Esophagus muscularis mucosa (tissue), 4 donors: ENCODE measurements around the gene KCP. TPM values are rescaled to one million over a fixed set of nuclear protein-coding genes. Genes with fewer than 3 reads are reported as not detected.

Experiments
- DNase-seq: peaks from one replicate; pipeline ENCODE4 v3.0.0-alpha.2; 2017; ENCODE audit errors: extremely low spot score
- H3K27ac ChIP-seq, 4 donors: fragments of 200-600 bp; sonication (generic); replicated peaks in 1 of 4; 1 replicate in 3 of 4; 2 replicates in 1 of 4; pipeline ENCODE4 v1.5.1; 2016 to 2019; ENCODE audit warnings: mild to moderate bottlenecking in 1 of 4
- H3K27me3 ChIP-seq, 4 donors: fragments of 200-600 bp; sonication (generic); one replicate each; pipeline versions ENCODE4 v1.5.1 to v1.6.0; 2016 to 2019
- H3K36me3 ChIP-seq, 4 donors: fragments of 200-600 bp; sonication (generic); one replicate each; pipeline ENCODE4 v1.5.1; 2016 to 2019
- H3K4me1 ChIP-seq, 4 donors: fragments of 200-600 bp; sonication (generic); one replicate each; pipeline ENCODE4 v1.5.1; 2016 to 2019
- H3K4me3 ChIP-seq, 4 donors: fragments of 200-600 bp; sonication (generic); 1 replicate in 2 of 4; 2 replicates in 2 of 4; pipeline ENCODE4 v1.5.1; 2016 to 2019; ENCODE audit warnings: mild to moderate bottlenecking in 4 of 4, moderate library complexity in 1 of 4
- H3K9me3 ChIP-seq, 4 donors: fragments of 200-600 bp; sonication (generic); 1 replicate in 3 of 4; 2 replicates in 1 of 4; pipeline ENCODE4 v1.5.1; 2016 to 2019
- CTCF ChIP-seq, 3 experiments: fragments of 200-600 bp in 2 of 3; fragments of 450-650 bp in 1 of 3; sonication (generic) in 2 of 3; IDR thresholded peaks; one replicate each; pipeline ENCODE4 v1.5.1; 2017 to 2019; ENCODE audit warnings: antibody characterized with exemption in 3 of 3, mild to moderate bottlenecking in 2 of 3, moderate library complexity in 1 of 3
- EP300 ChIP-seq: sonication (generic); formaldehyde crosslinking; IDR thresholded peaks from one replicate; pipeline ENCODE4 v1.6.1; 2017; ENCODE audit warnings: antibody characterized with exemption
- POLR2A ChIP-seq: fragments of 450-650 bp; IDR thresholded peaks from one replicate; pipeline ENCODE4 v1.6.1; 2017; ENCODE audit warnings: antibody characterized with exemption, moderate library complexity, mild to moderate bottlenecking, low read depth
- POLR2AphosphoS5 ChIP-seq, 2 donors: sonication (generic); formaldehyde crosslinking; IDR thresholded peaks; one replicate each; pipeline ENCODE4 v1.6.1; 2017; ENCODE audit warnings: antibody characterized with exemption in 2 of 2
- WGBS: methylation state at CpG from one replicate; pipeline ENCODE4 v1.1.5; 2018; 5-methylcytosine and 5-hydroxymethylcytosine counted together
- intact Hi-C: fragments of 100-400 bp; cut with DNase I; formaldehyde crosslinking; loops from one replicate; pipeline ENCODE4 v1.15.1; 2023
- total RNA-seq, 4 donors: library from RNA; depleted of rRNA; stranded (reverse); fragments of >200 nt; gene quantifications; one replicate each; pipeline versions ENCODE4 v1.1.0 to v1.2.1, GENCODE V29; 2016

Gene KCP
- total RNA-seq, 4 donors from 2014 or later: 0.13 to 0.66 (median 0.29) TPM; not detected in 1

- whole genome bisulfite sequencing: 92% methylated on average over 17 of the region's 28 CpGs
- Histone ChIP-seq H3K9me3 (no peaks in the 10 kb centered on the region), H3K4me1 (peaks cover 0 to 9% (median 7%) of the 10 kb centered on the region in 4 donors), H3K4me3 (no peak overlapping the region), H3K27ac (peak overlapping the region in 3 of 4 donors; percentile 16 to 53 (median 44)), H3K36me3 (peaks cover 90 to 97% (median 97%) of the 10 kb centered on the region in 4 donors), H3K27me3 (no peaks in the 10 kb centered on the region)
- intact Hi-C loops: no loop called here
- DNase-seq: no peak
- TF ChIP-seq POLR2AphosphoS5 (IDR thresholded peaks at IDR 0.05) (no peak), POLR2A (no peak), CTCF (IDR thresholded peaks at IDR 0.05) (no peak), EP300 (no peak)
Measured at GRCh38 chr7:128852537-128853254, 57.8 kb downstream of the KCP start.

GRCh38 chr7:128849804-128850490, 60.6 kb downstream of the KCP start:
- no peaks in the 10 kb centered on the region for H3K9me3 ChIP-seq
- H3K27ac ChIP-seq: peak overlapping the region in 2 of 4 donors; percentile 32 to 34
- H3K4me3 ChIP-seq: no peak overlapping the region
- H3K27me3 ChIP-seq: no peaks in the 10 kb centered on the region
- intact Hi-C loops: no loop called here
- no peak for DNase-seq
- WGBS: 86% methylated on average over 18 of the region's 18 CpGs
- peaks cover 86 to 100% (median 99%) of the 10 kb centered on the region in 4 donors for H3K36me3 ChIP-seq
- no peak for TF ChIP-seq POLR2A
- no peak for TF ChIP-seq EP300
- no peak for TF ChIP-seq CTCF (IDR thresholded peaks at IDR 0.05)
- TF ChIP-seq POLR2AphosphoS5 (IDR thresholded peaks at IDR 0.05): no peak
- H3K4me1 ChIP-seq: no peaks in the 10 kb centered on the region

- Histone ChIP-seq H3K9me3 (no peaks in the 10 kb centered on the region), H3K4me1 (no peaks in the 10 kb centered on the region), H3K4me3 (no peak overlapping the region), H3K27me3 (no peaks in the 10 kb centered on the region), H3K27ac (peak overlapping the region in 3 of 4 donors; percentile 32 to 48 (median 40)), H3K36me3 (peaks cover 86 to 100% (median 99%) of the 10 kb centered on the region in 4 donors)
- no peak for TF ChIP-seq CTCF (IDR thresholded peaks at IDR 0.05)
- no peak for TF ChIP-seq POLR2AphosphoS5 (IDR thresholded peaks at IDR 0.05)
- no peak for TF ChIP-seq EP300
- TF ChIP-seq POLR2A: no peak
- no peak for DNase-seq
- 95% methylated on average over 14 of the region's 16 CpGs for WGBS
- intact Hi-C loops: no loop called here
Measured at GRCh38 chr7:128849156-128849515, 61.4 kb downstream of the KCP start.

GRCh38 chr7:128848289-128849155, 62.0 kb downstream of the KCP start:
- H3K36me3 ChIP-seq: peaks cover 85 to 100% (median 99%) of the 10 kb centered on the region in 4 donors
- no peaks in the 10 kb centered on the region for H3K27me3 ChIP-seq
- intact Hi-C loops: no loop called here
- 81% methylated on average over 18 of the region's 31 CpGs for WGBS
- peak overlapping the region in 3 of 4 donors; percentile 32 to 48 (median 40) for H3K27ac ChIP-seq
- H3K4me3 ChIP-seq: no peak overlapping the region
- TF ChIP-seq POLR2A (no peak), POLR2AphosphoS5 (IDR thresholded peaks at IDR 0.05) (peak in 1 of 2 donors; percentile 20), EP300 (no peak), CTCF (IDR thresholded peaks at IDR 0.05) (no peak)
- H3K4me1 ChIP-seq: no peaks in the 10 kb centered on the region
- H3K9me3 ChIP-seq: no peaks in the 10 kb centered on the region
- DNase-seq: no peak
